GM18519 (cell line): ENCODE results near the gene CHD5.

ENCODE experiments used
- ATAC-seq: cut with Tn5 transposase; IDR thresholded peaks from one replicate; pipeline ENCODE4 v1.9.1; 2021; ENCODE audit warnings: mild to moderate bottlenecking, moderate library complexity; ENCODE audit not compliant: unreplicated experiment, low FRiP score

CHD5 gene

GRCh38 chr1:6103111-6103853, 76.8 kb downstream of the CHD5 start:
- no peak for ATAC-seq

GRCh38 chr1:6102532-6102845, 77.6 kb downstream of the CHD5 start:
- ATAC-seq = no peak

- ATAC-seq = no peak
These were observed 78.1 kb downstream of the CHD5 start for GRCh38 chr1:6101826-6102531.

GRCh38 chr1:6100861-6101783, 79.0 kb downstream of the CHD5 start:
- no peak for ATAC-seq

GRCh38 chr1:6099787-6100765, 80.0 kb downstream of the CHD5 start:
- ATAC-seq = no peak

GRCh38 chr1:6099297-6099696, 80.8 kb downstream of the CHD5 start:
- no peak for ATAC-seq

- ATAC-seq = no peak
These were observed 81.6 kb downstream of the CHD5 start for GRCh38 chr1:6098303-6099215.

- no peak for ATAC-seq
These were observed 82.3 kb downstream of the CHD5 start for GRCh38 chr1:6097824-6098223.

- no peak for ATAC-seq
These were observed 83.0 kb downstream of the CHD5 start for GRCh38 chr1:6097117-6097595.

GRCh38 chr1:6096243-6097116, 83.6 kb downstream of the CHD5 start:
- ATAC-seq = no peak

GRCh38 chr1:6095511-6096242, 84.4 kb downstream of the CHD5 start:
- ATAC-seq = no peak

- no peak for ATAC-seq
These were observed 85.2 kb downstream of the CHD5 start for GRCh38 chr1:6094801-6095505.

GRCh38 chr1:6094246-6094645, 85.9 kb downstream of the CHD5 start:
- ATAC-seq = no peak

GRCh38 chr1:6093611-6094010, 86.5 kb downstream of the CHD5 start:
- ATAC-seq = no peak

- ATAC-seq = no peak
These were observed 87.0 kb downstream of the CHD5 start for GRCh38 chr1:6093071-6093470.

- ATAC-seq = no peak
These were observed 87.9 kb downstream of the CHD5 start for GRCh38 chr1:6092211-6092610.

- no peak for ATAC-seq
These were observed 88.4 kb downstream of the CHD5 start for GRCh38 chr1:6091823-6092109.
